HG03469 (cell line): ENCODE results near the gene LRRC8A.
"Not testable (repeated sequence)": the region's sequence is repeated elsewhere in the genome, so short reads cannot be mapped to it uniquely, and the experiment has no call there.

Experiments used
- ATAC-seq: cut with Tn5 transposase; IDR thresholded peaks from one replicate; pipeline ENCODE4 v1.9.1; 2021; ENCODE audit warnings: mild to moderate bottlenecking, moderate library complexity, moderate number of reproducible peaks; ENCODE audit not compliant: unreplicated experiment

Gene LRRC8A

GRCh38 chr9:128863647-128864046 lies 18.3 kb upstream of the LRRC8A start:
- no peak for ATAC-seq

GRCh38 chr9:128870128-128870940 lies 11.6 kb upstream of the LRRC8A start:
- no peak for ATAC-seq

DNA sequence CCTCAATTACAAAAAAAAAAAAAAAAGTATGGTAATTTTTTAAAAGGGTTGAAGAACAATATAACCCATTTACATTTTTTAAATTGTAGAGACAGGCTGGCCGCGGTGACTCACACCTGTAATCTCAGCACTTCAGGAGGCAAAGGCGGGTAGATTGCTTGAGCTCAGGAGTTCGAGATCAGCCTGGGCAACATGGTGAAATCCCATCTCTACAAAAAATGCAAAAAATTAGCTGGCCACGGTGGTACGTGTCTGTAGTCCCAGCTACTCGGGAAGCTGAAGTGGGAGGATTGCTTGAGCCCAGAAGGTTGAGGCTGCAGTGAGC lies 11.0 kb upstream of the LRRC8A start:
- ATAC-seq, result not testable (repeated sequence)

DNA sequence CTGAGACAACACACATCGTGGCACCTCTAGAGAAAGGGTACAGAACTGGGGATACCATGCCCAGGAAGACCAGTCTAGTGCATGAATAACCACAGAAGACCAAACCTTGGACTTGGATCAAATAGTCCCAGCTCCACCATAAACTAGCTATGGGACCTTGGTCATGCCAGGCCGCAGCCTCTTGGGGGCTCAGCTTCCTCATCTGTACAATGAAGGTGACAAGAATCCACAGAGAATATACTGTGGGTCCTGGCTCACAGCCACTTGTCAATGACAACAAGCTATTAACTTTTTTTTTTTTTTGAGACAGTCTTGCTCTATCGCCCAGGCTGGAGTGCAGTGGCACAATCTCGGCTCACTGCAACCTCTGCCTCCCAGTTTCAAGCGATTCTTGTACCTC lies 4.1 kb upstream of the LRRC8A start:
- ATAC-seq, result no peak

- ATAC-seq, result no peak
Measured at GRCh38 chr9:128882677-128883603, 1.0 kb downstream of the LRRC8A start.

DNA sequence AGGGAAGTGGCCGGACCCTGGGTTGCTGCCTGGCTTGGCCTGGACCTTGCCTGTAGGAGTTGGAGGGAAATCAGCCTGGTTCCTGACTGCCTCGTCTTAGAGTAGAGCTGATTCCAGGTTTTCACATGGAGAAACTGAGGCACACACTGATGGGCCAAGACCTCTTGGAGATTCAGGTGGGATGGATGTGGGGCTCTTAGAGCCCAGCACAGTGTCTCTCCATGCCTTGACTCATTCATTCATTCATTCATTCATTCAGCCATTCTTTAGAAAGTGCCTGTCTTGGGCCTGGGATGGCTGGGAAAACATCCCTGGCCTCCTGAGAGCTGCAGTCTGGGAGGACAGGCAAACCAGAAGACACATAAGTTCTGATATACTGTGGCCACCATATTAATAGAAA lies 2.2 kb downstream of the LRRC8A start:
- no peak for ATAC-seq

DNA sequence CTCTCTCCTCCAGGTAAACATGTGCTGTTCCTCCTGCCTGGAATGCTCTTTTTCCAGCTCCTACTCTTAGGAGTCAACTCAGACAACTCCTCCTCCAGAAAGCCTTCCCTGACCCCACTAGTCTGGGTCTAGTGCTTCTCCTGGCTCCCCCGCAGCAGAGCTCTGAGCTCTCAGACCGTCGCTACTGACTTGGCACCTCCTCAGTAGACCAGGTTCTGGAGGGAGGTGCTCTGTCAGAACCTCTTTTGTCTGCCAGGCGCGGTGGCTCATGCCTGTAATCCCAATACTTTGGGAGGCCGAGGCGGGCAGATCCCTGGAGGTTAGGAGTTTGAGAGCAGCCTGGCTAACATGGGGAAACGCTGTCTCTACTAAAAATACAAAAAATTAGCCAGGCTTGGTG lies 3.4 kb downstream of the LRRC8A start:
- ATAC-seq, result no peak

GRCh38 chr9:128885798-128886197 lies 3.9 kb downstream of the LRRC8A start:
- no peak for ATAC-seq

DNA sequence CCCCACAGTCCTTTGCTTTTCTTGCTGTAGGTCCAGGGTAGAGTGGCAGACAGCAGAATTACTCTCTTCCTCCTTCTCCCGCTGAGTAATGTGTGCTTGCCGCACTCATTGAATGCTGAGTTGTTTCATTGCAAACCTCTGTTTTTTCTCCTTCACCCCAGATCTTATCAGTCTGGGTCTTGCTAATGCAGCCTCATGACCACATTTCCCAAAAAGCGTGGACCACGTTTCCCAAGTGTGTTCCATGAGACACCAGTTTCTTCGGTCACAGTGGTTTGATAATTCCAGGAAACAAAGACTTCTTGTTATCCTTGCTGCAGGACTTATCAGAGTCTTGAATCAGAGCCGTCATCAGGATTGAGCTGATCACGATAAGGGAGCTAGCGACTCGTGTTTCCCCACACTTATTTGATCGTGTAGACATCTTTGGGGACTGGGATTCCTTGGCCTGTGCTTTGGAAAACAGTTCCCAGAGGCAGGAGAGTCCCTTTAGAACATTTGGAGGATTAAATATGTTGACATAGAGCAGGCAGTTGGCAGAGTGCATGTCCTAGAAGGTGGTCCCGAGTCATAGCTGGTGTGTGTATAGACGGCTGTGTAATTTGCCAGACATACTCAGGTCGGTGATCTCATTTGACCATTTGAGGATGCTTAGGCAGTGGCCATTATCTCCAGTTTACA lies 4.4 kb downstream of the LRRC8A start:
- ATAC-seq, result no peak

- no peak for ATAC-seq
Measured at GRCh38 chr9:128887049-128887448, 5.1 kb downstream of the LRRC8A start.

- no peak for ATAC-seq
Measured at GRCh38 chr9:128887914-128888350, 6.0 kb downstream of the LRRC8A start.

DNA sequence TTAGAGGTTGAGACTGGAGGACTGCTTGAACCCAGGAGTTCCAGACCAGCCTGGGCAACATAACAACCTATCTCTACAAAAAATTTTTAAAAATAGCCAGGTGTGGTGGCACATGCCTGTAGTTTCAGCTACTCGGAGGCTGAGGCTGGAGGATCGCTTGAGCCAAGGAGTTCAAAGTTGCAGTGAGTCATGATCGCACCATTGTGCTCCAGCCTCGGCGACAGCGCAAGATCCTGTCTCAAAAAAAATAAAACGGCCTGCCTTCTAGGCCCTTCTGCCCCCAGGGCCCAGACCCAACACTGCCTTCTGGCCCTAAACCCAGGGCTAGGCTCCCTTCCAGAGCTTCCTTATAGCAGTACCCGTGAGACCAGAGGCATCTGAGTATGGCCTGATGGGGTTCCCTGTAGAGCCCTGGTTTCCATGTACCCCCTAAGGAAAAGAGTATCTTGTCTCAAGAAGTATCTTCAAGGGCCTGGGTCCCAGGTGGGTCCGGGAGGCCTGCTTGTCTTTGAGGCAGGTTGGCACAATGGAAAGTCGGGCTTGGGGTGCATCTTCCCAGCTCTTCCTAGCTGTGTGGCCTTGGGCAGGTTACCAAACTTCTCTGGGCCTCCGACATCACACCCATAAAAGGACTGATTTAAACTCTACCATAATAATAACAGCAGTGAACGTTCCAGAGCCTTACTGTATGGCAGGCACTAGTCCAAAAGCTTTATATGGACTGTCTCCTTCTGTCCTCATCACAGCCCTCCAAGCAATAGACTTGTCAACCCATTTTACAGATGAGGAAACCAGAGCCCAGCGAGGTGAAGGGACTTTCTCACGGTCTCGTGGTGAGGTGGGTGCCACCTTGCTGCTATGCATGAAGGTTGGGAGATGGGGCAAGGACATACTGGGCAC lies 9.6 kb downstream of the LRRC8A start:
- ATAC-seq, result no peak

DNA sequence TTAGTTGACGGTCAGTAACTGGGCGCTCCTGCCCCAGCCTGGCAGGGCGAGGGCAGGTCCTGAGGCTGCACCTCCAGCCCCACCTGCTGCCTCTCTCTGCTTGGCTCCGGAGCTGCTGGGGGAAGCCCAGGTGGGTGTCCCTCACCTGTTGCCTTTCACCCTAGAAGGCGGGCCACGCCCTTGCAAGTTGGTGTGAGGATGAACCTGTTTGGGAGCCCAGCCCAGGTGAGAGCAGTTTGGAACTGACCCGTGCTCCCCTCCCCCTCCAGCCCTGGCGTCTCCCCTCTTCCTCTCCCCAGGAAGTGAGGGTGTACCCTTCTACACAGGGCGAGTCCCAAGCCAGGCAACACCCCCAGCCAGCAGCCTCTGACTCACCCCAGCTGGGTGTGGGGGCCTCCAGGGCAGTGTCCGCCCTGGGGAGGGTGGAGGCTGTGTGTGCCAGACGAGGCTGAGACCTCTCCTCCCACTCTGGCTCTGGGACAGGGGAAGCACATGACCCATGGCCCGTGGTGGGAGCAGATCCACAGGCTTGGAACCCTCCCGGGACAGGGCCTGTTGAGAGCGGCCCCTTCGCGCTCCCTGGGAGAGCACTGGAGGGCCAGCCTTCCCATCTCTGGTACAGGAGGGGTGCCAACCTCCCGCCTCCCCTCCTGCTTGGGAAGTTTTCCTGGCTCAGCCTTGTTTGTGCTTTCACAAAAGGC lies 10.4 kb downstream of the LRRC8A start:
- no peak for ATAC-seq

DNA sequence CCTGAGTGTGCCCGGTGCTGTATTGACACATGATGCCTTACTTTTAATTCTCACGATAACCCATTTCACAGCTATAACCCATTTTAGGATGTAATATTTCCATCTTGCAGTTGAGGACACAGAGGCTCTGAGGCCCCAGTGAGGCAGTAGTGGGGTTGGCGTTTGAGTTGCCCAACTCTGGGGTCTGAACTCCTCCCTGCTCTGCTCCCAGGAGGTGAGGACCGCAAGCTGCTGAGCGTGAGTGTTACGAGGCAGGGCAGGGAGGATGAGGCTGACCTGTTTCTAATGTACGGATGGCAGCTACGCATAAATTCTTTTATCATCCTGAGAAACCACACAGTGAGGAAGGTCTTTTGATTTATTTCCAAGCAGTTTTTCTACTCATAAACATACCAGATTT lies 11.4 kb downstream of the LRRC8A start:
- ATAC-seq, result no peak

- no peak for ATAC-seq
Measured at GRCh38 chr9:128894764-128895163, 12.8 kb downstream of the LRRC8A start.

GRCh38 chr9:128895556-128895955 lies 13.6 kb downstream of the LRRC8A start:
- ATAC-seq, result no peak

- no peak for ATAC-seq
Measured at GRCh38 chr9:128898382-128898781, 16.4 kb downstream of the LRRC8A start.

DNA sequence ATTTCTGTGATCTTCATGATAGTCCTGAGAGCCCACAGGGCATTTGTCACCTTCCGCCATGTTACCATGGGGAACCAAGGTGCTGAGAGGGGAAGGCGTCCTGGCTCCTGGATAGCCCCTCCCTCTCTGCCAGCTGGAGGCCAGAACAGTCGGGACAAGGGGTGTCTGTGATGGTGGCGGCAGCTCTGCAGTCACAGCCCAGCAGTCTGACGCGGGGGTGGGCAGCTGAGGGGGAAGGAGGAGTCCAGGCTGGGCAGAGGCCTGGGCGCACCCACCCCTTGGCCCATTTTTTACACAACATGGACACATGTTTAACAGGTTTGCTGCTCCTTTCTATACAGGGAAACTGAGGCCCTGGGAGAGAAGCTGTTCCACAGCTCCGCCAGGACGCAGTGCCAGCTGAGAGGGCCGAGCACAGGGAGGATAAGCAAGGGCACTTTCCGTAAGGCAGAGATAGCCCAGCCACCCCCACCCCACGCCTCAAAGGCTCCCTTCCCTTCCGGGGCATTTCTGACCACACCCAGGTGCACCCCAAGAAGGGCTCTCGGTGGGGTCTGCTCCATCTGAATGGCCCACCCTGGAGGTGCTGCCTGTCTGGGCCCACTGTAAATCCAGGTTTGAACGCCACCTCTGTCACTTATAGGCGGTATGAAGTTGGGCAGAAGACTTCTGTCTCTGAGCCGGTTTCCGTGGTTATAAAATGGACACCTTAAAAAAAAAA lies 17.1 kb downstream of the LRRC8A start:
- ATAC-seq, result no peak
